HG02970 (cell line): ENCODE data around the gene MAPKAP1.
"Not testable (repeated sequence)": the region's sequence is repeated elsewhere in the genome, so short reads cannot be mapped to it uniquely, and the experiment has no call there.

Experiments used
- ATAC-seq: cut with Tn5 transposase; IDR thresholded peaks from one replicate; pipeline ENCODE4 v1.9.1; 2021; ENCODE audit warnings: mild to moderate bottlenecking, moderate library complexity, moderate number of reproducible peaks; ENCODE audit not compliant: unreplicated experiment, low FRiP score

Gene MAPKAP1

DNA sequence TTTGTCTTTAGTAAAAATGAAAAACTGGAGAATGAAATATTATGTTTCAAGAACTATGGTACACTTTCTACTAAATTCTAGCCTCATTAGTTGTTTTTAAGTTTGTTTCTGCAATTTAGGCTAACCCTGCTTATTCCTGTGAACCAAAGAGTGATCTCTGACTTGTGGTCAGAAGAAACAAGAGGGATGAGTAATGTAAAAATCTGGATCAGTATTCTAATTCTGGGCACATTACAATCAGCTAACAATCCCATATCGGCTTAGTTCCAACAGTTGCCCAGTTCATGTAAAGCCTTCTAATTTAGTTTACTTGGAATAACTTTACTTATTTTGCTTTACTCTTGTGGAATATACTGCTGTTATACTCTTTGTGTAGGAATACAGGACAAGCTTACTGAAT is 134.5 kb downstream of the MAPKAP1 start:
- not testable (repeated sequence) for ATAC-seq

DNA sequence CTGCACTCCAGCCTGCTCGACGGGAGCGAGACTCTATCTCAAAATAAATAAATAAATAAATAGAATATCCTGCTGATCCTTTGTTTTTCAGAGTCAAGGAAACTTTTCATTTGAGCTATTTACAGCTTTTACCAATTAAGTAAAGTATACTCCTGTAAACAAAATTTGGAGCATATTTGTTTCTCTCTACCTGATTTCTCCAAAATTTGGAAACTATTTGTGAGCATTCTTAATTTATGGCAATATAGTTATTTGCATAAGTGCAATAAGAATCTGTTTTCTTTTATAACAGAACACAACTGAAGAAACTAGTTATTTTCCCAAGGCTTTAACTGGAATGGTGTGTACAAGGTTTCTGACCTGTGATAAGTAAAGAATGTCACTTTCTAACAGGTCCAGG is 135.2 kb downstream of the MAPKAP1 start:
- ATAC-seq, result not testable (repeated sequence)

DNA sequence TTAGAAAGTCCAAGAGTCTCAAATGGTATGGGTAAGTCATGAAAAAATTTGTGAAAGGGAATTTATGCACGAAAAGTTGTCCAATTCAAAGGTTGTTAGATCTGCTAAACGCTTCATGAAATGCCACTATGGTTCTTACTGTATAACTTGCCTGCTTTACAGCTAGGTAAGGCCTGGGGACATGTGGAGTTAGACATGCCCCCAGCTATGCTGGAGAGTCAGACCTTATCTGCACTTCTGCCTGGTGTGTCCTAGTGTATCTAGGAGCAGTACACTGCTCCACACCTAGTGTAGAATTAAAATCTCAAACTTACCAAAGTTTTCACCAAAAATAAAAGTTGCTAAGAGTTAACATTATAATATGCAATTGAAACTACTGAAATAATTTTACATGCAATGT is 136.8 kb downstream of the MAPKAP1 start:
- no peak for ATAC-seq

DNA sequence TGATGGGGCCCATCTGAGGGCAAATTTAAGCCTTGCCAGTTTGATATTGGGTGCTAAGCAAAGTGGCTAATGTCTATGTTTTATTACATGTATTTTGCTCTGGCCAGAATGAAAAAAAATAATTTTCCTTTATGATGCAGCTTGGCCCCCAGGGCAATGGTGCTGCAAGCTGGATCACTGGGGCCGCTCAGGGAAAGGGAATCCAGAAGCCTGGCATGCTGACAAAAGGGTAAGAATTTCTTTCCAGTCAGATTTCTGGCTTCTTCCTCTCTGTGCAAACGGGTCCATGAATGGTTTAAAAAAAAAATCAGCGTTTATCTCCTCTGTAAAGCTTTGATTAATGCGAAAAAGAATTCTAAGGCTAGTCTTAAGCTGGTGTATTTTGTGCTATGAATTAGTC is 138.4 kb downstream of the MAPKAP1 start:
- no peak for ATAC-seq

DNA sequence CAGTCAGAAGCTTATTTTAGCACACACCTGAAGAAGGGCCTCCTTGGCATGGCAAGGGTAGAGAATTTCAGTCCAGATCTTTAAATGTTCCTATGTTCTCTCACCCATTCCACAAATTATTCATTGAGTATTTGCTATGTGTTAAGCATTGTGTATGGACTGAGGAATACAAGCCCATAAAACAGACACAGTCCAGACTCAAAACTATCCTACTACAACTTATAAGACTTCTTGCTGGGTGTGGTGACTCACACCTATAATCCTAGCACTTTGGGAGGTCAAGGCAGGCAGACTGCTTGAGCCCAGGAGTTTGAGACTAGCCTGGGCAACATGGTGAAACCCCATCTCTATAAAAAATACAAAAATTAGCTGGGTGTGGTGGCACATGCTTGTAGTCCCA is 141.0 kb downstream of the MAPKAP1 start:
- not testable (repeated sequence) for ATAC-seq

DNA sequence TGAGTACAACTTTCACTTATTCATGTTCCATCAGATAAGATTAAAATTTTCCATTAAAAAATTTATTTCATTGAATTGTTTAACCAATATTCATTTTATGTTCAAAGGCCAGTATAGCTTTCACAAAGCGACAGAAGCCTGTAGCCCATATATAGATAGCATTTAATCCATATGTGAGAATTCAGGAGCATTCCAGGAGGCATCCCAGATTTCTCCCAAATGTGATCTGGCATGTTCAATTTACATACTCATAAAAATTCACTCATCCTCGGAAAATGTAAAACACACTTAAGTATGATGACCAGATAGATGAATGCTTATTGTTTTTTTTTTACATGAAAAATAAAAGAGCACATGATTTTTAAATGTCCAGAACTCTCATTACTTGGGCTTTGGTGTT is 141.9 kb downstream of the MAPKAP1 start:
- ATAC-seq, result no peak

DNA sequence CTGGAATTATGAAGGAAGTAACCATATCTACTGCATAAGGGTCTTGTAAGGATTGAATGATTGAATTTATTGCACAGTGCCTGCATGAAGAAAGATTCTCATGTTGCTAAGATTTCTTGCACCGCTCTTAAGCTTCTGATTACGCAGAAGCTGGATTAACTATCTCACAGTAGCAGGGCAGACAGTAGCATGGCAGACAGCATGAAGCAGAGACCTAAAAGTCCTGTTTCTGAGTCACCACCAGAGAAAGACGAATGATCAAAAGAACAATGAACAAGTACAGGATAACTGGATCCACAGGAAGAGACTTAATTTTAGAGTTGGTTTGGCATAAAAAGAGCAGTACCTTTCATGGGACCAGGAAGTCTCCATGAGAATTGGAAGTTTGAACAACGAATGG is 142.4 kb downstream of the MAPKAP1 start:
- no peak for ATAC-seq

DNA sequence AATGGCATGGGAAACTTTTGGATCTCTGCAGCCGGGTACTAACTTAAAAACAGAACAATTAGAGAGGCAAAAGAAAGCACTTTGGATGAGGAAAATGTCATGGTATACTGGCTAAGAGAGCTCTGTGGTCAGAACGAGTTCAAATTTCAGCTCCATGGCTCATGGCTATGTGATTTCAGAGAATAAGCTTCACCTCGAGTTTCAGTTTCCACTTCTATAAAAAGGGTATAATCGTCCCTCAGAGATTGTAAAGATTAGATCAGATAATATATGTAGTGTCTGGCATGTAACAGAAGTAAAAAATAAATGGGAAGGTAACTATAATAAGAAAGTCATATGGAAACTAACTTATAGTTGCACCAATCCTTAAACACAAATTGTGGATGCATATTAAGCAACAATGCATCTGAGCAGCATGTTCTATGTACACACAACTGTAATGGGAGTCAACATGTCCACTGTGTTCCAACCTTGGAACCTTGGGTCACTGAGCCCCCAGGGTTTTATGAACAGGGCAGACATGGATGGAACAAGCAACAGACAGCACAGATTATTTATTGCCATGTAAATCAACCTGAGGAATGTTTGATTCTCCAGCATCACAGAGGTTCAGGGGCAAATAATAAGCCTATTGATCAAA is 145.4 kb downstream of the MAPKAP1 start:
- ATAC-seq, result no peak

DNA sequence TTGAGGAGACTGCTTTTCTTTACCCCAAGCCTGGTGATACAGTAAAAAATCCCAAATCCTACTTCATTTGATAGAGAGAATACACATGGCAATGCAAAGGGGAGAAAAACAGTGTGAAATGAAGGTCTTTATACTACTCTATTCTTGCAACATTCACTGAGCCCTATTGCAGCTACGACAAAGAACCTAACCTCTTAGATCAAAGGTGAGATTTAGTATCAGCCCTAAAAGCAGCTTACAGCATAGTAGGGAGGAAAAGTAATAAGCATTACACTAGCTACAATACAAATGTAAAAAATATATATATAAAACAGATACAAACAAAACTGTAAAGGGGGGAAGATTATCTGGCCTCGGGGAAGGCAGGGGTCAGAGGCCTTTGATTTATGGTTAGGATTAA is 147.1 kb downstream of the MAPKAP1 start:
- no peak for ATAC-seq

DNA sequence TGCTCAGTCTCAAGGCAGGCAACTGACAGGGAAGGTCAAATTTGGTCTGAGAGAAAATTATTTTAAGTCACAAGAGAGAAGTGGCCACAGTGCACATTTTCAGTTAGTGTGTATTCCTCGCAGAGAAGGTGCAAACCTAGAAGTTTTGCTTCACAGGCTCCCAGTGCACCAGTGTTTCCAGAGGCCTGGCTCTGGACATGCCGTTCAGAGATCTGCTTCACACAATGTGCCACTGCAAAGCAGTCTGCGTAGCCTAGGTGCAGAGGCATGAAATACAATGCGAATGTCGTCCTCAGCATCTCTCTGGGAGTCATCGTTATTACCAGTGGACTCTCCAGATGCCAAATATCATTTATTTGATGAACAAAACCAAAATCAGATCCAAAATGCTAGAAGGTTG is 147.8 kb downstream of the MAPKAP1 start:
- ATAC-seq, result no peak

DNA sequence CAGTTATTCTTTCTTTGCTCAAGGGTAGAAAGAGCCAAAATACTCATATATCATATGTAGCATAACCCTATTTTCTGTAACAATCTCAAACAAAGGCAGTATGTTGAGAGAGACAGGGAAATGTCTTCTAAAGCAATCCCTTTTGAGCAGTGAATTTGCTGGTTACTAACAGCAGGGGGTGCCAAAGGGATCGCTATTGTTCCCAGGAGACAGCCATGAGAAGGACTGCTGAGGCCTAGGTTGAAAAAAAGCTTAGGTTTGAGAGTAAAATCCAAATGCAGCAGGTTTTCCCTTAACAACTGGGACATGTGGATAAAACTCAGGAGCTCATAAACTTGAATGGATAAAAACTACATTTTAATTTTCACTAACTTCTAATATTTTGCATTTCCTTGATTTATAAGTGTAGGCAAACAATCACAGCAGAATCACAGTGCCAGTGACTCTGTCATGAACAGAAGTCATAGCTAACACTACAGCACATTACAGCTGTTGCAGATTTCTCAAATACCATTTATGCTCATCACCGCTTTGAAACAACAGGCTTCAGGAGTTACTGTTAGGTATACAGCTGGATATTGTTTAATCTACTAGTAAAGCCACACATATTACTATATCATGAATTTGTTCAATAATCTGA is 148.4 kb downstream of the MAPKAP1 start:
- no peak for ATAC-seq

DNA sequence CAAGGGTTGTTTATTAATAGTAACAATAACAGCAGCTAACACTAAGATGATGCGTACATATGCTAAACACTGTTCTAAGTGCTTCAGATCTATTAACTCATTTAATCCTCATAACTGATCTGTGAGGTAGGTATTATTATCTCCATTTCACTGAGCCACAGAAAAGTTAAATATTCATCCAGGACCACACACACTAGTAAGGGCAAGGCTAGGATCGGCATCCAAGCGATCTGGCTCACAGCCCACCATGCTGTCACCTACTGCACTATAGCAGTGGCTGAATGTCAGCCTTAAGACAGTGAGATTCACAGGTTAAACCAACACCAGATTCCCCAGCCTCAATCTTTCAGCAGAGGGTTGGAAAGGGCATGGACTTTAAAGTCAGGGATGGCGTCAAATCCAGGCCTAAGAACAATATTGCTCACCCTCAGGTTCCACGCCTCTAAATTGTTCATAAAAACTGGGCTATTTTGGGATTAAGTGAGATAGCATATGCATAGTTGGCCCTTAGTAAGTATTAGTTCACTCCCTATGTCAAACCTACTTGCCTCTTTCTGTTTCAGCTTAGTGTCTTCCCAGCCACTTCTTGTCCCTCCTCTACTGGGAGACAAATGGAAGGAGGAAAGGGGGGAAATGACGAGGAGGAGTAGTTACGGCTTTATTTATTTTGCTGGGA is 150.8 kb downstream of the MAPKAP1 start:
- no peak for ATAC-seq

DNA sequence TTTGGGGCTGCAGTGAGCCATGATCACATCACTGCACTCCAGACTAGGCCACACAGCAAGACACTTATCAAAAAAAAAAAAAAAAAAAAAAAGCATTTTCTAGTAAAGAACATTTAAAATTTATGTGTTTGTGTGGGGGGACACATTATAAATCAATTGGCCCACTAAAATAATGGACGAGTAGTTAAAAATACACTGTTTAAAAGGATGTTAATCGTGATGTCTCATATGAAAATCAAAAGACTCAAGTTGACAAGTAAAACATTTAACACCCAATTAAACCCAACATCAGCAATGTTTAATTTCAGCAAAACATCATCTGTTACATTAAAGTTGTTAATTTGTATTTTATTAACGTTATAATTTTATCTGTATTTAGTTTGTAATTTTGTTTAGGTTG is 152.3 kb downstream of the MAPKAP1 start:
- no peak for ATAC-seq

DNA sequence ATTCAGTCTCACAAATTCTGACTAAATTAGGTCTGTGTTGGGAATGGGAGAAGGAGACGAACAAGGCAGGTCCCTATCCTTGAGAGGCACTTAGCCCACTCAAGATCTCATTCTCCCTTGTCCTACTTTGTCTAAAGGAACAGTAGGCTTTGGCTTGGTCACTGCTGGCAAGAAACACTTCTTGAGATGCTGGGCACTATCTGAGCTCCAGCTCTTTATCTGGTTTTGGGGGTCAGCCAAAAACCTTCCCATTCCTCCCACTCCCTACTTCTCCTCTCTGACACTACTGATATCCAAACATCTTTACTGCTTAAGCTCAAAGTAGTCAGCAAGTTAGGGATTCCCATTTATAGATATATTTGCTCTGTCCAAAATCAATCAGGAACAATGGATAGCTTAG is 155.2 kb downstream of the MAPKAP1 start:
- no peak for ATAC-seq

DNA sequence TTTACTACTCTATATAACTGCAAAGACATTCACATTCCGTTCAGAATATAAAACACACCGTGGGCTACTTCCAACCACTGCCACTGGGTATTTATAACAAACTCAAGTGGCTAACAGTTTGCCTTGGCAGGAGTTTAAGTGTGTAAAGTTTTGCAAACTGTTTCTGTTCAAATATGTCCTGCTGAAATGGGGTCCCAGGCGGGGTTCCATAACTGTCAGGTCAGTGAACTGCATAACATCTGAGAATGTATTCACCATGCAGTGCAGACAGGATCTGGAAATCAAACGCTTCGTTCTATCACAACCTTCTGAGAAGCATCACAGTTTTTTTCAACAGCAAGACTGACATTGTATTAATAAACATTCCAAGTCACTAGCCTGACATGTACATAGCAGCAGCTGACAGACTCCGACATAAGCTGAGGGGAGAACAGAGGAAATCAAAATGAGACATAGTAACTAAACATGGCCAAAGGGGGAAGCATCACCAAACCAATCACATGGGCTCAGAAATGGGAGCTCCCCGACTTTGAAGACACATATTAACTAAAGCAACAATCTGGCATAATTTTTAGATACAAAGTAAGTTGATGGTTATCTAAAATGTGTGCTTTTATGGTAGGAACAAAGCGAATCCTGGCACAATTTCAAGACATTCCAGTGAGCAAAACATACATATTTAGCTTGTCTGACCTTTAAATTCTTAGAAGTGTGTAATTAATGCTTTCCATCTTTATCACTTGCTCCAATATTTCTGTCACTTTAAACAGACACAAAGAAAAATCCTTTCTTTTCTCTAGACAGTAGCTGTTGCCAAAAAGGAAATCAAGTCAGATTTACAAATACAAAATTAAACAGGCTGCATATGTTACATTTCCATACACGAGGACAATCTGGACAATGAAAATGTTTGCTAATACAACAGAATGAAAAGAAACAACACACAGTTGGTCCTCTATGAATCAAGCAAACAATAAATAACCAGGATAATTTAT is 156.8 kb downstream of the MAPKAP1 start:
- ATAC-seq, result no peak

DNA sequence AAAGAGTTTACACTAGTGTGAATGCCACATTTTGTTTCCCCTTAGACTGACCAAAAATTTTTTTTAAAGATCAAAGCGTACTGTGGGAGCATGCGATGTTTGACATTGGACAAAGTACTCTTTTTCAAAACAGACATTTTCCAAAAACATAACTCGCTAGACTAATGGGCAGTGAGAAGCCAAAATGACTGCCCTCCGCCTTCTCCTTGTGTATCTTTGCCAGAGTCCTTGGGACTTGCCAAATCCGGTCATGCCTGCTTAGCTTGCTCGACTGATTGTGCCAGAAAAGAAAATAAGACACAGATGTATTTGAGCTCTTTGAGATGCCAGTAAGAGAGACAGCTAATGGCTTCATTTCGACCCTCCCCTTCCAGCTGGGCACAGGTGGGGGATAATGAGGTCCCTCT is 157.5 kb downstream of the MAPKAP1 start:
- no peak for ATAC-seq

DNA sequence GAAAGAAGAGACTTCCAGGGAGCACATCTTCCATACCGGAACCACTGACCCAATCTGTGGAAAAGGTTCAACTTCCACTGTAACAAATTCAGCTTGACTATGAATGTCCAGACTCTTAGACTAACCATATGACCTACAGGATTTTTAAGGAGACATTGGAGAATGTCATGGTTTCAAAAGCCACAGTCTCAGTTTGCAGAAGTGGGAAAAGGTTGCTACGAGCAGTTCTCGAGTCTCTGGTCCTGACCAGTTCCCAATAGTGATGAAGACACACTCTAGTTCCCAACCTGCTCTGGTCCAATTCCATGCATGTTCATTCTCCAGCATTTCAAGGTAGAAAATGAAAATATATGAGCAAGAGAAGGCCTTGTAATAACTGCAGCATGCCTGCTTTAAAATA is 158.0 kb downstream of the MAPKAP1 start:
- no peak for ATAC-seq

DNA sequence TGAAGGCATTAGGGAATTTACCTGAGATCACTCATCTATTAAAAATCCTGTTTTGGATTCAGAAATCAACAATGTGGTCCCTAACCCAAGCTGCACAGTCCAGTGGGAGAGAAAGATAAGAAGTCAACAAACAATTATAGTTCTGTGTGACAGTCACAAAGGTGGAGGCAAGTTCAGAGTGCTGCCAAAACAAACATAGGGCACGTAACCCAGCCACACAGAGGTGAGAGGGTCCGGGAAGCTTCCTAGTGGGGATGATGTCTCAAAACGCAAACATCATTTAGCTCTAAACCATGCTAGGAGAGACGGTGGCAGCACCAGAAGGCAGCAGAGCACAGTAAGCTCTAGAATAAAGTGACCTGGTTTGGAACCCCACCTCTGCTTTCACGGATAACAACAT is 158.9 kb downstream of the MAPKAP1 start:
- ATAC-seq, result no peak

DNA sequence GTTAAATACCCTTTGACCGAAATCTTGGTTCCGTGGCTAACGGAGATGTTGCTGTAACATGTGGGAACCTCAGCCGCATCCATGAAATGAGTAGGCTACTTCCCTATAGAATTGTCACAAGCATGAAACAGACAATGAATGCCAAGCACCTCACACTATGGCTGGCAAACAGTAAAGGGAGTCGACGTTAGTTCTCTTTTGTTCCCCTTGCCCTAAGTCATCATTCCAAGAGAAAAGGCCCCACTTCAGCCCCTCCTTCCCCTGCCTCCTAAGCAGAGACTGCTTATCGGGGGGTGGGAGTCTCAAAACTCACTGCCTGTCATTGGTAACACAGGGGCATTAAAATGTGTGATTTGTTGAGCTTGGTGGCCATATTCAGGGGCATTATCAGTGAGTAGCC is 159.6 kb downstream of the MAPKAP1 start:
- no peak for ATAC-seq

DNA sequence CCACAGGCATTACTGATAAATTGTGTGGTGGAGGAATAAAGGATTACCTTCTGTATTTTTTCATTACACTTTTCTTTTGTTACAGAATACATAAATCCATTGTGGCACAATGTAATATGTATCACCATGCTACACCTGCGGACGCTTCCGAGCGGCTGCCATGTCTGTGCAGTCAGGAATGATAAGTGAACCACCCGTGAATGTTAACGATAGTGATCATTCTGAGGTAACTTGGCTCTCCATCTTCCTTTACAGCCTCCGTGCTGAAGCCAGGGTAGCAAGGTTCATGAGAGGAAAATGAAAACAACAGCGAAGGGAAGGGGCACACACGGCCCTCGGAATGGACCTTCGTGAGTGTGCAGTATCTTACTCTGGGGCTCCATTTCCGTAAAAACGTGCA is 161.2 kb downstream of the MAPKAP1 start:
- no peak for ATAC-seq
